ENCODE results near the gene NUDT15.

The NUDT15 gene

GRCh38 chr13:48019796-48020195 is 17.7 kb upstream of the NUDT15 start:
- Histone ChIP-seq H3K23ac (ENCODE audit: low read length in 2 of 2) (no peak overlapping the region), H2BK15ac (ENCODE audit: low read depth, poor library complexity, severe bottlenecking) (no peak overlapping the region)
- 90% methylated on average over 1 of the region's 1 CpG for WGBS

GRCh38 chr13:48028066-48028465 is 9.5 kb upstream of the NUDT15 start:
- H3K4ac ChIP-seq (ENCODE audit: low read depth in 1 of 2, low read length in 2 of 2), result no peak overlapping the region
- H3K36me3 ChIP-seq (ENCODE audit: control insufficient read depth in 1 of 2, insufficient read depth in 2 of 2, low read depth in 1 of 2, low read length in 2 of 2), result no peaks in the 10 kb centered on the region
- H3K9ac ChIP-seq (ENCODE audit: low read length), result no peak overlapping the region
- H3K18ac ChIP-seq (ENCODE audit: low read depth in 1 of 2, low read length in 2 of 2), result no peak overlapping the region
- no peak overlapping the region for H2BK12ac ChIP-seq (ENCODE audit: low read length in 2 of 2)
- H3K4me3 ChIP-seq (ENCODE audit: insufficient read depth in 1 of 2, low read depth in 1 of 2, low read length in 2 of 2), result no peak overlapping the region
- no peak overlapping the region for H2BK120ac ChIP-seq (ENCODE audit: low read depth, low read length)
- H2BK15ac ChIP-seq (ENCODE audit: low read depth, poor library complexity, severe bottlenecking), result no peak overlapping the region
- no peak overlapping the region for H2BK5ac ChIP-seq (ENCODE audit: low read depth, low read length, poor library complexity, severe bottlenecking)
- H3K27ac ChIP-seq (ENCODE audit: low read length, poor library complexity, severe bottlenecking), result no peak overlapping the region
- H3K79me1 ChIP-seq (replicated peaks; ENCODE audit: low read length, poor library complexity, severe bottlenecking), result peaks cover 12% of the 10 kb centered on the region
- no peaks in the 10 kb centered on the region for H3K27me3 ChIP-seq (ENCODE audit: control insufficient read depth in 1 of 2, insufficient read depth in 1 of 2, low read length in 2 of 2)
- no peak overlapping the region for H2AFZ ChIP-seq (ENCODE audit: low read depth, low read length)
- DNase-seq, result no peak
- H3K4me2 ChIP-seq (ENCODE audit: low read length, poor library complexity, severe bottlenecking), result no peak overlapping the region
- no peak overlapping the region for H2AK5ac ChIP-seq (ENCODE audit: low read length, severe bottlenecking)
- no peaks in the 10 kb centered on the region for H3K4me1 ChIP-seq (ENCODE audit: control insufficient read depth, insufficient read depth, low read depth, low read length)
- H3K23ac ChIP-seq (ENCODE audit: low read length in 2 of 2), result no peak overlapping the region
- peaks cover 14% of the 10 kb centered on the region for H3K9me3 ChIP-seq (ENCODE audit: control insufficient read depth, low read length)
- H4K8ac ChIP-seq (ENCODE audit: low read length), result no peak overlapping the region
- H4K91ac ChIP-seq (ENCODE audit: low read length), result no peak overlapping the region
- no peak overlapping the region for H3K14ac ChIP-seq (ENCODE audit: low read length in 2 of 2)

More at GRCh38 chr13:48019796-48020195, 17.7 kb upstream of the NUDT15 start:
- Histone ChIP-seq H2AFZ (ENCODE audit: low read depth, low read length) (no peak overlapping the region), H3K18ac (ENCODE audit: low read depth in 1 of 2, low read length in 2 of 2) (no peak overlapping the region), H3K79me1 (replicated peaks; ENCODE audit: low read length, poor library complexity, severe bottlenecking) (peaks cover 2% of the 10 kb centered on the region), H2AK5ac (ENCODE audit: low read length, severe bottlenecking) (no peak overlapping the region), H3K36me3 (ENCODE audit: control insufficient read depth in 1 of 2, insufficient read depth in 2 of 2, low read depth in 1 of 2, low read length in 2 of 2) (no peaks in the 10 kb centered on the region), H2BK12ac (ENCODE audit: low read length in 2 of 2) (no peak overlapping the region), H3K27ac (ENCODE audit: low read length, poor library complexity, severe bottlenecking) (no peak overlapping the region), H3K14ac (ENCODE audit: low read length in 2 of 2) (no peak overlapping the region), H2BK120ac (ENCODE audit: low read depth, low read length) (no peak overlapping the region), H3K4me2 (ENCODE audit: low read length, poor library complexity, severe bottlenecking) (no peak overlapping the region), H3K27me3 (ENCODE audit: control insufficient read depth in 1 of 2, insufficient read depth in 1 of 2, low read length in 2 of 2) (no peaks in the 10 kb centered on the region), H2BK5ac (ENCODE audit: low read depth, low read length, poor library complexity, severe bottlenecking) (no peak overlapping the region), H3K4me3 (ENCODE audit: insufficient read depth in 1 of 2, low read depth in 1 of 2, low read length in 2 of 2) (no peak overlapping the region), H3K9me3 (ENCODE audit: control insufficient read depth, low read length) (no peaks in the 10 kb centered on the region), H3K4me1 (ENCODE audit: control insufficient read depth, insufficient read depth, low read depth, low read length) (no peaks in the 10 kb centered on the region), H3K9ac (ENCODE audit: low read length) (no peak overlapping the region), H3K4ac (ENCODE audit: low read depth in 1 of 2, low read length in 2 of 2) (no peak overlapping the region), H4K91ac (ENCODE audit: low read length) (no peak overlapping the region), H4K8ac (ENCODE audit: low read length) (no peak overlapping the region)
- no peak for DNase-seq

GRCh38 chr13:48029859-48030258 is 7.7 kb upstream of the NUDT15 start:
- no peak overlapping the region for H3K23ac ChIP-seq (ENCODE audit: low read length in 2 of 2)
- WGBS, result 100% methylated on average over 1 of the region's 2 CpGs
- no peak overlapping the region for H2AFZ ChIP-seq (ENCODE audit: low read depth, low read length)
- H3K27me3 ChIP-seq (ENCODE audit: control insufficient read depth in 1 of 2, insufficient read depth in 1 of 2, low read length in 2 of 2), result no peaks in the 10 kb centered on the region
- H2BK5ac ChIP-seq (ENCODE audit: low read depth, low read length, poor library complexity, severe bottlenecking), result no peak overlapping the region
- no peaks in the 10 kb centered on the region for H3K4me1 ChIP-seq (ENCODE audit: control insufficient read depth, insufficient read depth, low read depth, low read length)
- H3K4me2 ChIP-seq (ENCODE audit: low read length, poor library complexity, severe bottlenecking), result no peak overlapping the region
- H4K8ac ChIP-seq (ENCODE audit: low read length), result no peak overlapping the region
- no peak overlapping the region for H2BK12ac ChIP-seq (ENCODE audit: low read length in 2 of 2)
- H3K14ac ChIP-seq (ENCODE audit: low read length in 2 of 2), result no peak overlapping the region
- no peak overlapping the region for H3K4me3 ChIP-seq (ENCODE audit: insufficient read depth in 1 of 2, low read depth in 1 of 2, low read length in 2 of 2)
- H3K4ac ChIP-seq (ENCODE audit: low read depth in 1 of 2, low read length in 2 of 2), result no peak overlapping the region
- H3K36me3 ChIP-seq (ENCODE audit: control insufficient read depth in 1 of 2, insufficient read depth in 2 of 2, low read depth in 1 of 2, low read length in 2 of 2), result no peaks in the 10 kb centered on the region
- peaks cover 15% of the 10 kb centered on the region for H3K79me1 ChIP-seq (replicated peaks; ENCODE audit: low read length, poor library complexity, severe bottlenecking)
- no peak overlapping the region for H3K9ac ChIP-seq (ENCODE audit: low read length)
- H2AK5ac ChIP-seq (ENCODE audit: low read length, severe bottlenecking), result no peak overlapping the region
- H3K9me3 ChIP-seq (ENCODE audit: control insufficient read depth, low read length), result peaks cover 14% of the 10 kb centered on the region
- no peak for DNase-seq
- no peak overlapping the region for H3K18ac ChIP-seq (ENCODE audit: low read depth in 1 of 2, low read length in 2 of 2)
- H3K27ac ChIP-seq (ENCODE audit: low read length, poor library complexity, severe bottlenecking), result no peak overlapping the region
- no peak overlapping the region for H2BK15ac ChIP-seq (ENCODE audit: low read depth, poor library complexity, severe bottlenecking)
- H2BK120ac ChIP-seq (ENCODE audit: low read depth, low read length), result no peak overlapping the region
- H4K91ac ChIP-seq (ENCODE audit: low read length), result no peak overlapping the region

GRCh38 chr13:48038761-48039160 is 1.2 kb downstream of the NUDT15 start:
- no peak overlapping the region for H4K91ac ChIP-seq (ENCODE audit: low read length)
- H3K27ac ChIP-seq (ENCODE audit: low read length, poor library complexity, severe bottlenecking), result no peak overlapping the region
- no peak overlapping the region for H2AFZ ChIP-seq (ENCODE audit: low read depth, low read length)
- no peak overlapping the region for H3K23ac ChIP-seq (ENCODE audit: low read length in 2 of 2)
- peak overlapping the region; percentile 35 for H4K8ac ChIP-seq (ENCODE audit: low read length)
- H3K36me3 ChIP-seq (ENCODE audit: control insufficient read depth in 1 of 2, insufficient read depth in 2 of 2, low read depth in 1 of 2, low read length in 2 of 2), result peaks cover 0 to 14% of the 10 kb centered on the region in 2 experiments
- no peak overlapping the region for H2BK12ac ChIP-seq (ENCODE audit: low read length in 2 of 2)
- no peak overlapping the region for H3K4ac ChIP-seq (ENCODE audit: low read depth in 1 of 2, low read length in 2 of 2)
- no peak overlapping the region for H3K18ac ChIP-seq (ENCODE audit: low read depth in 1 of 2, low read length in 2 of 2)
- peak overlapping the region in 1 of 2 experiments; percentile 91 for H3K4me3 ChIP-seq (ENCODE audit: insufficient read depth in 1 of 2, low read depth in 1 of 2, low read length in 2 of 2)
- no peak overlapping the region for H2BK120ac ChIP-seq (ENCODE audit: low read depth, low read length)
- H3K9me3 ChIP-seq (ENCODE audit: control insufficient read depth, low read length), result no peaks in the 10 kb centered on the region
- DNase-seq, result peak; percentile 8
- 100% methylated on average over 1 of the region's 1 CpG for WGBS
- peaks cover 6% of the 10 kb centered on the region for H3K4me1 ChIP-seq (ENCODE audit: control insufficient read depth, insufficient read depth, low read depth, low read length)
- peaks cover 24% of the 10 kb centered on the region for H3K79me1 ChIP-seq (replicated peaks; ENCODE audit: low read length, poor library complexity, severe bottlenecking)
- H3K4me2 ChIP-seq (ENCODE audit: low read length, poor library complexity, severe bottlenecking), result no peak overlapping the region
- H2BK15ac ChIP-seq (ENCODE audit: low read depth, poor library complexity, severe bottlenecking), result no peak overlapping the region
- H3K27me3 ChIP-seq (ENCODE audit: control insufficient read depth in 1 of 2, insufficient read depth in 1 of 2, low read length in 2 of 2), result no peaks in the 10 kb centered on the region
- no peak overlapping the region for H2AK5ac ChIP-seq (ENCODE audit: low read length, severe bottlenecking)
- H2BK5ac ChIP-seq (ENCODE audit: low read depth, low read length, poor library complexity, severe bottlenecking), result no peak overlapping the region
- H3K9ac ChIP-seq (ENCODE audit: low read length), result peak overlapping the region; percentile 92
- H3K14ac ChIP-seq (ENCODE audit: low read length in 2 of 2), result no peak overlapping the region

Data from mesenchymal stem cell (in vitro differentiated cells and primary cell).